HepG2 (cell line): ENCODE data around the gene WASHC4. TPM values are rescaled to one million over a fixed set of nuclear protein-coding genes. Genes with fewer than 3 reads are reported as not detected.

Source experiments
- ATAC-seq: fragments of 200-7000 bp; cut with Tn5 transposase; 3 replicates; pipeline ENCODE4 v1.9.1; 2020; ENCODE audit warnings: mild to moderate bottlenecking, moderate library complexity
- BruUV-seq: library from RNA; stranded (reverse); fragments of 400-500 nt; replicated peaks from 2 replicates; lab custom pipeline; 2021; lab: Mats Ljungman, UMichigan
- CTCF ChIA-PET: fragments of 300-600 bp; formaldehyde crosslinking; extraction: SDS; loops from one replicate; lab custom pipeline; 2021; ENCODE audit warnings: low total read pairs, inconsistent platforms, low intra/inter-chr PET ratio; lab: Yijun Ruan, JAX
- POLR2A ChIA-PET: fragments of 350-600 bp; sonication (Branson Sonifier 250); formaldehyde crosslinking; loops from one replicate; lab custom pipeline; 2020; ENCODE audit warnings: antibody characterized with exemption, inconsistent platforms; lab: Yijun Ruan, JAX
- DNase-seq: peaks from one replicate; pipeline ENCODE4 v3.0.0-alpha.2; 2015; ENCODE audit warnings: low spot score
- FAIRE-seq: peaks from 3 replicates; lab custom pipeline; 2011; peaks lifted over from hg19 to GRCh38; lab: Jason Lieb, UNC
- H2AFZ ChIP-seq: one replicate; pipeline ENCODE4 v1.6.1; 2011; ENCODE audit warnings: low read length, inconsistent platforms
- H3K27ac ChIP-seq: fragments of 300-600 bp; 3 replicates; pipeline ENCODE4 v1.8.0; 2011; ENCODE audit warnings: mixed run types, mild to moderate bottlenecking, mixed read lengths, low read length, inconsistent platforms; ENCODE audit not compliant: insufficient read depth; ENCODE audit errors: extremely low read length
- H3K27me3 ChIP-seq, 2 experiments: fragments of 200-600 bp in 1 of 2; 2 replicates in 1 of 2; 3 replicates in 1 of 2; pipeline versions ENCODE4 v1.6.0 to v1.8.0; 2011; ENCODE audit warnings: low read length in 2 of 2, mild to moderate bottlenecking in 2 of 2, moderate library complexity in 2 of 2, inconsistent platforms in 1 of 2; ENCODE audit not compliant: insufficient read depth in 2 of 2, control insufficient read depth in 1 of 2
- H3K36me3 ChIP-seq, 2 experiments: fragments of 200-600 bp in 1 of 2; replicated peaks in 1 of 2; 2 replicates in 1 of 2; 3 replicates in 1 of 2; pipeline versions ENCODE4 v1.5.1 to v1.8.0; 2011; ENCODE audit warnings: low read length in 2 of 2, inconsistent platforms in 1 of 2; ENCODE audit not compliant: insufficient read depth in 2 of 2, control insufficient read depth in 1 of 2
- H3K4me1 ChIP-seq: 2 replicates; pipeline ENCODE4 v1.5.1; 2012; ENCODE audit warnings: low read length, inconsistent platforms; ENCODE audit not compliant: insufficient read depth
- H3K4me2 ChIP-seq: 2 replicates; pipeline ENCODE4 v1.6.0; 2011; ENCODE audit warnings: low read depth, low read length, inconsistent platforms
- H3K4me3 ChIP-seq, 3 experiments: fragments of 200-600 bp in 1 of 3; sonication (generic), shearing (Covaris generic) in 1 of 3; replicated peaks in 1 of 3; 2 replicates each; pipeline ENCODE4 v1.5.1; 2011 to 2016; ENCODE audit warnings: low read length in 3 of 3, inconsistent platforms in 2 of 3, low read depth in 2 of 3, mild to moderate bottlenecking in 2 of 3, control low read depth in 1 of 3, mixed read lengths in 1 of 3; ENCODE audit not compliant: insufficient read depth in 1 of 3
- H3K79me2 ChIP-seq: one replicate; pipeline ENCODE4 v1.6.1; 2011; ENCODE audit warnings: low read length, inconsistent platforms; ENCODE audit not compliant: insufficient read depth
- H3K9ac ChIP-seq: 2 replicates; pipeline ENCODE4 v1.6.0; 2011; ENCODE audit warnings: mild to moderate bottlenecking, low read depth, low read length, inconsistent platforms; ENCODE audit not compliant: insufficient read depth
- H3K9me3 ChIP-seq: 2 replicates; pipeline ENCODE4 v1.5.1; 2012; ENCODE audit warnings: mild to moderate bottlenecking, low read length
- H4K20me1 ChIP-seq: 2 replicates; pipeline ENCODE4 v1.6.0; 2011; ENCODE audit warnings: inconsistent platforms, mild to moderate bottlenecking, low read length, moderate library complexity; ENCODE audit not compliant: insufficient read depth
- ASH2L ChIP-seq: fragments of 300-600, 200-600 bp; sonication (generic); IDR thresholded peaks from 2 replicates; pipeline ENCODE4 v1.7.0; 2017; ENCODE audit warnings: low read depth, mild to moderate bottlenecking, moderate library complexity, mixed read lengths, low read length; ENCODE audit not compliant: insufficient read length
- CEBPB ChIP-seq: IDR thresholded peaks from 2 replicates; pipeline ENCODE4 v1.6.1; 2011; ENCODE audit warnings: low read depth, low read length, improper control_type of control experiment, borderline replicate concordance
- ELF1 ChIP-seq: sonication (generic); formaldehyde crosslinking; IDR thresholded peaks from 2 replicates; pipeline ENCODE4 v1.4.0; 2020; ENCODE audit warnings: missing genetic modification reagents
- FLYWCH1 ChIP-seq: sonication (generic); formaldehyde crosslinking; IDR thresholded peaks from 2 replicates; pipeline ENCODE4 v1.8.1; 2023; ENCODE audit warnings: mild to moderate bottlenecking, missing genetic modification reagents
- KLF15 ChIP-seq: sonication (generic); formaldehyde crosslinking; IDR thresholded peaks from 2 replicates; pipeline ENCODE4 v1.8.1; 2023; ENCODE audit warnings: borderline replicate concordance, mild to moderate bottlenecking, inconsistent platforms, missing genetic modification reagents, mixed read lengths
- MAFF ChIP-seq: IDR thresholded peaks from 2 replicates; pipeline ENCODE4 v1.6.1; 2011; ENCODE audit warnings: low read depth, low read length, improper control_type of control experiment
- RXRA ChIP-seq: sonication (generic); formaldehyde crosslinking; IDR thresholded peaks from 2 replicates; pipeline ENCODE4 v1.5.1; 2020; ENCODE audit warnings: missing genetic modification reagents
- ZFY ChIP-seq: sonication (generic); formaldehyde crosslinking; IDR thresholded peaks from 2 replicates; pipeline ENCODE4 v1.4.0; 2020; ENCODE audit warnings: missing genetic modification reagents
- ZNF326 ChIP-seq: sonication (generic); formaldehyde crosslinking; IDR thresholded peaks from 2 replicates; pipeline ENCODE4 v1.4.0; 2020; ENCODE audit warnings: missing genetic modification reagents, borderline replicate concordance
- ZNF335 ChIP-seq: sonication (generic); formaldehyde crosslinking; IDR thresholded peaks from 2 replicates; pipeline ENCODE4 v1.4.0; 2020; ENCODE audit warnings: missing genetic modification reagents
- ZNF382 ChIP-seq: sonication (generic); formaldehyde crosslinking; IDR thresholded peaks from 2 replicates; pipeline ENCODE4 v1.5.0; 2020; ENCODE audit warnings: missing genetic modification reagents, mild to moderate bottlenecking, borderline replicate concordance
- ZNF460 ChIP-seq: sonication (generic); formaldehyde crosslinking; IDR thresholded peaks from 2 replicates; pipeline ENCODE4 v1.5.1; 2020; ENCODE audit warnings: missing genetic modification reagents, mild to moderate bottlenecking, borderline replicate concordance
- WGBS: methylation state at CpG from one replicate; pipeline ENCODE4 v1.1.6; 2017; ENCODE audit warnings: low lambda C conversion rate; 5-methylcytosine and 5-hydroxymethylcytosine counted together
- in situ Hi-C: cut with HindIII; loops from 2 replicates; pipeline ENCODE4 v1.10.0; 2017; ENCODE audit warnings: low pct_unique_long_range_greater_than_20kb; ENCODE audit not compliant: extremely low pct_ligation_motif_present
- intact Hi-C: fragments of 100-400 bp; cut with micrococcal nuclease; formaldehyde crosslinking; loops from one replicate; pipeline ENCODE4 v1.10.0; 2022; ENCODE audit not compliant: unreplicated experiment
- polyA plus RNA-seq, 8 experiments: library from polyadenylated mRNA; depleted of rRNA in 3 of 8; stranded (reverse) in 7 of 8; unstranded in 1 of 8; fragments of >200 nt; fragmentation: Illumina TruSeq in 4 of 8; extraction: Trizol in 4 of 8; gene quantifications; 2 replicates each; pipeline versions ENCODE4 v1.2.1 to v1.2.3, GENCODE V29; 2011 to 2016; ENCODE audit warnings: low read depth in 4 of 8, missing spikeins in 1 of 8, mixed read lengths in 1 of 8; ENCODE audit not compliant: insufficient read depth in 1 of 8
- total RNA-seq, 5 experiments: library from RNA; depleted of rRNA; stranded (reverse); fragments of >200 nt; fragmentation: Illumina TruSeq; extraction: Trizol; gene quantifications; 2 replicates each; pipeline ENCODE4 v1.2.3, GENCODE V29; 2016; ENCODE audit warnings: low read depth in 1 of 5
- TF ChIP-seq, protein P1 (sequence below): sonication (generic); formaldehyde crosslinking; IDR thresholded peaks from 2 replicates; pipeline ENCODE4 v1.5.0; 2020; ENCODE audit warnings: mild to moderate bottlenecking, missing genetic modification reagents, borderline replicate concordance
- TF ChIP-seq, protein P2 (sequence below): sonication (generic); formaldehyde crosslinking; IDR thresholded peaks from 2 replicates; pipeline ENCODE4 v1.4.0; 2020; ENCODE audit warnings: mild to moderate bottlenecking, missing genetic modification reagents

Gene WASHC4
- total and polyA plus RNA-seq, 2 of the 13 experiments (the other 11 are each of a cell fraction or from before 2014, with no cell fraction given): 21.0 to 36.3 TPM

DNA sequence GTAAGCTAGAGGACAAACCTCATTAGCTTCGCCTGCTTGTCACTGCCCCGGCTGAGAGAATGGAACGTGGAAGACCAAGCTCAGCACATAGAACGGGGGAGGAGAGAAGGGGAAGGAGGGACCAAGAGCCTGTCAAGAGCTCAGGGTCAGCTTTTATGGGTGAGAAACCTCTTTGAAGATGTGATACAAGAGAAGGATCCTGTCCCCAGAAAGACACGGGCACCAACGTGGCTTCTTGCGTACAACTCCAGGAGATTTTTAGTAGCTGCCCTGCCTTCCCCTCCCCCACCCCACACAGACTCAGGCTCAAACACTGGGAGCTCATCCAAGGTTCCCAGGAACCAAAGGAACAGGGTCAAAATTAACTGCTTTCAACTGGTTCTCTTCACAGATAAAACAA is 93.8 kb downstream of the WASHC4 start:
- intact Hi-C loops: no loop called here
- peaks cover 7 to 35% of the 10 kb centered on the region in 2 experiments; a peak in 4 of 5 replicates for H3K36me3 ChIP-seq
- FAIRE-seq (no peak), ATAC-seq (no peak), DNase-seq (no peak)
- H3K4me2 ChIP-seq: no peak overlapping the region
- in situ Hi-C loops: no loop called here
- peaks cover 36% of the 10 kb centered on the region for H3K4me1 ChIP-seq
- POLR2A ChIA-PET: no interaction called here
- CTCF ChIA-PET: no interaction called here
- H3K27ac ChIP-seq: no peak overlapping the region
- BruUV-seq: no TSS peak
- H3K27me3 ChIP-seq: no peaks in the 10 kb centered on the region
- no peak overlapping the region for H3K4me3 ChIP-seq
- no peaks in the 10 kb centered on the region for H4K20me1 ChIP-seq
- WGBS: 96% methylated on average over 7 of the region's 7 CpGs
- no peaks in the 10 kb centered on the region for H3K9me3 ChIP-seq
- no peak overlapping the region for H3K9ac ChIP-seq
- no peaks in the 10 kb centered on the region for H3K79me2 ChIP-seq
- H2AFZ ChIP-seq: no peak overlapping the region
- no peak for TF ChIP-seq KLF15 (CRISPR knock-in tag)
- TF ChIP-seq RXRA (CRISPR knock-in tag): no peak
- TF ChIP-seq ZNF335 (CRISPR knock-in tag): no peak
- no peak for TF ChIP-seq ZFY (CRISPR knock-in tag)
- no peak for TF ChIP-seq FLYWCH1 (CRISPR knock-in tag)
- TF ChIP-seq ASH2L: no peak
- TF ChIP-seq ZNF382 (CRISPR knock-in tag): no peak
- no peak for TF ChIP-seq ELF1
- TF ChIP-seq, protein P1, sequence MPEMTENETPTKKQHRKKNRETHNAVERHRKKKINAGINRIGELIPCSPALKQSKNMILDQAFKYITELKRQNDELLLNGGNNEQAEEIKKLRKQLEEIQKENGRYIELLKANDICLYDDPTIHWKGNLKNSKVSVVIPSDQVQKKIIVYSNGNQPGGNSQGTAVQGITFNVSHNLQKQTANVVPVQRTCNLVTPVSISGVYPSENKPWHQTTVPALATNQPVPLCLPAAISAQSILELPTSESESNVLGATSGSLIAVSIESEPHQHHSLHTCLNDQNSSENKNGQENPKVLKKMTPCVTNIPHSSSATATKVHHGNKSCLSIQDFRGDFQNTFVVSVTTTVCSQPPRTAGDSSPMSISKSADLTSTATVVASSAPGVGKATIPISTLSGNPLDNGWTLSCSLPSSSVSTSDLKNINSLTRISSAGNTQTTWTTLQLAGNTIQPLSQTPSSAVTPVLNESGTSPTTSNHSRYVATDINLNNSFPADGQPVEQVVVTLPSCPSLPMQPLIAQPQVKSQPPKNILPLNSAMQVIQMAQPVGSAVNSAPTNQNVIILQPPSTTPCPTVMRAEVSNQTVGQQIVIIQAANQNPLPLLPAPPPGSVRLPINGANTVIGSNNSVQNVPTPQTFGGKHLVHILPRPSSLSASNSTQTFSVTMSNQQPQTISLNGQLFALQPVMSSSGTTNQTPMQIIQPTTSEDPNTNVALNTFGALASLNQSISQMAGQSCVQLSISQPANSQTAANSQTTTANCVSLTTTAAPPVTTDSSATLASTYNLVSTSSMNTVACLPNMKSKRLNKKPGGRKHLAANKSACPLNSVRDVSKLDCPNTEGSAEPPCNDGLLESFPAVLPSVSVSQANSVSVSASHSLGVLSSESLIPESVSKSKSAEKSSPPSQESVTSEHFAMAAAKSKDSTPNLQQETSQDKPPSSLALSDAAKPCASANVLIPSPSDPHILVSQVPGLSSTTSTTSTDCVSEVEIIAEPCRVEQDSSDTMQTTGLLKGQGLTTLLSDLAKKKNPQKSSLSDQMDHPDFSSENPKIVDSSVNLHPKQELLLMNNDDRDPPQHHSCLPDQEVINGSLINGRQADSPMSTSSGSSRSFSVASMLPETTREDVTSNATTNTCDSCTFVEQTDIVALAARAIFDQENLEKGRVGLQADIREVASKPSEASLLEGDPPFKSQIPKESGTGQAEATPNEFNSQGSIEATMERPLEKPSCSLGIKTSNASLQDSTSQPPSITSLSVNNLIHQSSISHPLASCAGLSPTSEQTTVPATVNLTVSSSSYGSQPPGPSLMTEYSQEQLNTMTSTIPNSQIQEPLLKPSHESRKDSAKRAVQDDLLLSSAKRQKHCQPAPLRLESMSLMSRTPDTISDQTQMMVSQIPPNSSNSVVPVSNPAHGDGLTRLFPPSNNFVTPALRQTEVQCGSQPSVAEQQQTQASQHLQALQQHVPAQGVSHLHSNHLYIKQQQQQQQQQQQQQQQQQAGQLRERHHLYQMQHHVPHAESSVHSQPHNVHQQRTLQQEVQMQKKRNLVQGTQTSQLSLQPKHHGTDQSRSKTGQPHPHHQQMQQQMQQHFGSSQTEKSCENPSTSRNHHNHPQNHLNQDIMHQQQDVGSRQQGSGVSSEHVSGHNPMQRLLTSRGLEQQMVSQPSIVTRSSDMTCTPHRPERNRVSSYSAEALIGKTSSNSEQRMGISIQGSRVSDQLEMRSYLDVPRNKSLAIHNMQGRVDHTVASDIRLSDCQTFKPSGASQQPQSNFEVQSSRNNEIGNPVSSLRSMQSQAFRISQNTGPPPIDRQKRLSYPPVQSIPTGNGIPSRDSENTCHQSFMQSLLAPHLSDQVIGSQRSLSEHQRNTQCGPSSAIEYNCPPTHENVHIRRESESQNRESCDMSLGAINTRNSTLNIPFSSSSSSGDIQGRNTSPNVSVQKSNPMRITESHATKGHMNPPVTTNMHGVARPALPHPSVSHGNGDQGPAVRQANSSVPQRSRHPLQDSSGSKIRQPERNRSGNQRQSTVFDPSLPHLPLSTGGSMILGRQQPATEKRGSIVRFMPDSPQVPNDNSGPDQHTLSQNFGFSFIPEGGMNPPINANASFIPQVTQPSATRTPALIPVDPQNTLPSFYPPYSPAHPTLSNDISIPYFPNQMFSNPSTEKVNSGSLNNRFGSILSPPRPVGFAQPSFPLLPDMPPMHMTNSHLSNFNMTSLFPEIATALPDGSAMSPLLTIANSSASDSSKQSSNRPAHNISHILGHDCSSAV (CRISPR knock-in tag): no peak
- TF ChIP-seq, protein P2, sequence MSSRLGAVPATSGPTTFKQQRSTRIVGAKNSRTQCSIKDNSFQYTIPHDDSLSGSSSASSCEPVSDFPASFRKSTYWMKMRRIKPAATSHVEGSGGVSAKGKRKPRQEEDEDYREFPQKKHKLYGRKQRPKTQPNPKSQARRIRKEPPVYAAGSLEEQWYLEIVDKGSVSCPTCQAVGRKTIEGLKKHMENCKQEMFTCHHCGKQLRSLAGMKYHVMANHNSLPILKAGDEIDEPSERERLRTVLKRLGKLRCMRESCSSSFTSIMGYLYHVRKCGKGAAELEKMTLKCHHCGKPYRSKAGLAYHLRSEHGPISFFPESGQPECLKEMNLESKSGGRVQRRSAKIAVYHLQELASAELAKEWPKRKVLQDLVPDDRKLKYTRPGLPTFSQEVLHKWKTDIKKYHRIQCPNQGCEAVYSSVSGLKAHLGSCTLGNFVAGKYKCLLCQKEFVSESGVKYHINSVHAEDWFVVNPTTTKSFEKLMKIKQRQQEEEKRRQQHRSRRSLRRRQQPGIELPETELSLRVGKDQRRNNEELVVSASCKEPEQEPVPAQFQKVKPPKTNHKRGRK (CRISPR knock-in tag): no peak
- no peak for TF ChIP-seq CEBPB
- TF ChIP-seq MAFF: no peak
- no peak for TF ChIP-seq ZNF326 (CRISPR knock-in tag)
- TF ChIP-seq ZNF460 (CRISPR knock-in tag): no peak
